Osteoblast (primary cell): ENCODE data around the gene TULP4. TPM values are rescaled to one million over a fixed set of nuclear protein-coding genes. Genes with fewer than 3 reads are reported as not detected.
A peak's percentile ranks its signal among the peaks of the same experiment; 100 is the strongest.

Experiments used
- DNase-seq: peaks from one replicate; pipeline ENCODE4 v3.0.0; 2011; ENCODE audit warnings: low spot score, mixed read lengths; ENCODE audit not compliant: insufficient read length; ENCODE audit errors: missing footprints
- H2AFZ ChIP-seq: 2 replicates; pipeline ENCODE4 v1.6.0; 2011; ENCODE audit warnings: mild to moderate bottlenecking, low read length
- H3K27ac ChIP-seq: 2 replicates; pipeline ENCODE4 v1.5.1; 2011; ENCODE audit warnings: mild to moderate bottlenecking, low read depth, low read length, moderate library complexity
- H3K27me3 ChIP-seq: 2 replicates; pipeline ENCODE4 v1.6.0; 2012; ENCODE audit warnings: mild to moderate bottlenecking, control low read depth, inconsistent platforms, low read length, moderate library complexity; ENCODE audit not compliant: insufficient read depth
- H3K36me3 ChIP-seq: 2 replicates; pipeline ENCODE4 v1.5.1; 2011; ENCODE audit warnings: mild to moderate bottlenecking, low read length, control low read depth, moderate library complexity; ENCODE audit not compliant: insufficient read depth
- H3K4me1 ChIP-seq: 2 replicates; pipeline ENCODE4 v1.5.1; 2011; ENCODE audit warnings: mild to moderate bottlenecking, low read length, control low read depth, moderate library complexity; ENCODE audit not compliant: insufficient read depth
- H3K4me2 ChIP-seq: 2 replicates; pipeline ENCODE4 v1.6.0; 2011; ENCODE audit warnings: mild to moderate bottlenecking, low read length; ENCODE audit not compliant: insufficient read depth
- H3K4me3 ChIP-seq: fragments of 200-600 bp; sonication (generic); 3 replicates; pipeline ENCODE4 v1.5.1; 2012; ENCODE audit warnings: mild to moderate bottlenecking, low read length, inconsistent platforms; ENCODE audit not compliant: insufficient read depth
- H3K79me2 ChIP-seq: 2 replicates; pipeline ENCODE4 v1.6.0; 2012; ENCODE audit warnings: mild to moderate bottlenecking, low read length, control low read depth, inconsistent platforms; ENCODE audit not compliant: insufficient read depth
- H3K9me3 ChIP-seq: 2 replicates; pipeline ENCODE4 v1.5.1; 2011; ENCODE audit warnings: low read depth, low read length, control low read depth
- H4K20me1 ChIP-seq: 2 replicates; pipeline ENCODE4 v1.6.0; 2012; ENCODE audit warnings: mild to moderate bottlenecking, low read length, control low read depth; ENCODE audit not compliant: insufficient read depth
- total RNA-seq: library from RNA; depleted of rRNA; stranded (reverse); fragments of >200 nt; gene quantifications from 2 replicates; pipeline ENCODE4 v1.2.3, GENCODE V29; 2012
- TF ChIP-seq, protein P1 (sequence below): IDR thresholded peaks from 2 replicates; pipeline ENCODE4 v1.5.1; 2011; ENCODE audit warnings: mild to moderate bottlenecking, low read depth, low read length, moderate library complexity; ENCODE audit errors: extremely low read depth

TULP4 gene
- total RNA-seq, 1 donor: 172 TPM

DNA sequence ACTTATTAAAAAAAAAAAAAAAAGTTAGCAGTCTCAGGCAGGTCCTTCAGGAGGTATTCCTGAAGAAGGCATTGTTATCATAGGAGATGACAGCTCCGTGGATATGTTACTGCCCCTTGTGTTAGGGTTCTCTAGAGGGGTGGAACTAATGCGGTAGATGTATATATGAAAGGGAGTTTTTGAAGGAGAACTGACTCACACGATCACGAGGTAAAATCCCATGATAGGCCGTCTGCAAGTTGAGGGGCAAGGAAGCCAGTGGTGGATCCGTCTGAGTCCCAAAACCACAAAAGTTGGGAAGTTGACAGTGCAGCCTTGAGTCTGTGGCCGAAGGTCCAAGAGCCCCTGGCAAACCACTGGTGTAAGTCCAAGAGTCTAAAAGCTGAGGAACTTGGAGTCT is 103.4 kb downstream of the TULP4 start:
- Histone ChIP-seq H3K9me3 (no peaks in the 10 kb centered on the region), H3K4me2 (no peak overlapping the region), H3K27ac (no peak overlapping the region), H3K4me1 (peaks cover 17% of the 10 kb centered on the region), H4K20me1 (no peaks in the 10 kb centered on the region), H3K4me3 (no peak overlapping the region), H3K27me3 (no peaks in the 10 kb centered on the region), H3K79me2 (peaks cover 13% of the 10 kb centered on the region), H3K36me3 (no peaks in the 10 kb centered on the region), H2AFZ (no peak overlapping the region)
- DNase-seq: no peak
- TF ChIP-seq, protein P1, sequence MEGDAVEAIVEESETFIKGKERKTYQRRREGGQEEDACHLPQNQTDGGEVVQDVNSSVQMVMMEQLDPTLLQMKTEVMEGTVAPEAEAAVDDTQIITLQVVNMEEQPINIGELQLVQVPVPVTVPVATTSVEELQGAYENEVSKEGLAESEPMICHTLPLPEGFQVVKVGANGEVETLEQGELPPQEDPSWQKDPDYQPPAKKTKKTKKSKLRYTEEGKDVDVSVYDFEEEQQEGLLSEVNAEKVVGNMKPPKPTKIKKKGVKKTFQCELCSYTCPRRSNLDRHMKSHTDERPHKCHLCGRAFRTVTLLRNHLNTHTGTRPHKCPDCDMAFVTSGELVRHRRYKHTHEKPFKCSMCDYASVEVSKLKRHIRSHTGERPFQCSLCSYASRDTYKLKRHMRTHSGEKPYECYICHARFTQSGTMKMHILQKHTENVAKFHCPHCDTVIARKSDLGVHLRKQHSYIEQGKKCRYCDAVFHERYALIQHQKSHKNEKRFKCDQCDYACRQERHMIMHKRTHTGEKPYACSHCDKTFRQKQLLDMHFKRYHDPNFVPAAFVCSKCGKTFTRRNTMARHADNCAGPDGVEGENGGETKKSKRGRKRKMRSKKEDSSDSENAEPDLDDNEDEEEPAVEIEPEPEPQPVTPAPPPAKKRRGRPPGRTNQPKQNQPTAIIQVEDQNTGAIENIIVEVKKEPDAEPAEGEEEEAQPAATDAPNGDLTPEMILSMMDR: no peak

DNA sequence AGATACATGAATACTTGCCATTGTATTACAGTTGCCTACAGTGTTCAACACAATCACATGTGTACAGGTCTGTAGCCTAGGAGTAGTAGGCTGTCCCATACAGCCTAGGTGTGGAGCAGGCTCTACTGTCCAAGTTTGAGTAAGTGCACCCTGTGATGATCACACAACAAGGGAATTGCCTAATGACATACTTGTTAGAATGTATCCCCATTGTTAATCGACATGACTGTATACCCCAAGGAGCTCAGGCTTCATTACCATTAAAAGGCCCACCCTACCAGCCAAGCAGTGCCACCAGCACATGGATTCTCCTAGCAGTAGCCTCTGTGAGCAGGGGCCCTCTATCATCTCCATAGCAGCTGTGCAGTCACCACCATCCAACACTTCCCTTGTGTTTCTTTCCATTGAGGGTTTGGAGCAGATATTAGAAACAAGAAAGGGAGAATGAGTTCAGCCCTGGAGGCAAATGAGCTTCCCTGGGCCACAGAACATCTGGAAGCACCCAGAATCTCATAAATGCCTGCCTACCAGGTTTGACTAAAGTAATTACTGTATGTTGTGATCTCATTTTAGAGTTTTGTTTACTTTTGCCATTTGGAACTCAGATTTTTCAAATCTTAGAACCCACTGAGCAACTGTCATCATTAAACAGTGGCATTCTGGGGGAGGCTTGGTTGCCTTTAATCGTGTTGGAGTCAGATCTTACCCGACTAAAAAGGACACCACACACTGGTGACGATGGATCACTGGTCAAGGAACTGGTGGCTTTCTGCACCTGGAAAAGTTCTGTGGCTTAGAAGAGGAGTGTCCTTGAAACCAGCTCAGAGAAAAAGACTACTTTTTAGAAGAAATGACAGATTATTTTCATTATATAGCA is 104.9 kb downstream of the TULP4 start:
- peaks cover 17% of the 10 kb centered on the region for H3K4me1 ChIP-seq
- peak overlapping the region; percentile 54 for H3K27ac ChIP-seq
- H3K4me3 ChIP-seq: no peak overlapping the region
- no peak overlapping the region for H2AFZ ChIP-seq
- no peak for DNase-seq
- H3K4me2 ChIP-seq: peak overlapping the region; percentile 37
- H3K27me3 ChIP-seq: no peaks in the 10 kb centered on the region
- TF ChIP-seq, protein P1: no peak
- H3K79me2 ChIP-seq: peaks cover 3% of the 10 kb centered on the region
- H4K20me1 ChIP-seq: no peaks in the 10 kb centered on the region
- H3K36me3 ChIP-seq: no peaks in the 10 kb centered on the region
- no peaks in the 10 kb centered on the region for H3K9me3 ChIP-seq

- Histone ChIP-seq H3K4me2 (peak overlapping the region; percentile 37), H3K79me2 (peaks cover 2% of the 10 kb centered on the region), H4K20me1 (no peaks in the 10 kb centered on the region), H3K36me3 (no peaks in the 10 kb centered on the region), H3K9me3 (no peaks in the 10 kb centered on the region), H2AFZ (no peak overlapping the region), H3K4me3 (no peak overlapping the region), H3K4me1 (peaks cover 17% of the 10 kb centered on the region), H3K27ac (peak overlapping the region; percentile 54), H3K27me3 (no peaks in the 10 kb centered on the region)
- TF ChIP-seq, protein P1: no peak
- DNase-seq: peak; percentile 93
Measured at GRCh38 chr6:158417760-158418098, 105.5 kb downstream of the TULP4 start.

DNA sequence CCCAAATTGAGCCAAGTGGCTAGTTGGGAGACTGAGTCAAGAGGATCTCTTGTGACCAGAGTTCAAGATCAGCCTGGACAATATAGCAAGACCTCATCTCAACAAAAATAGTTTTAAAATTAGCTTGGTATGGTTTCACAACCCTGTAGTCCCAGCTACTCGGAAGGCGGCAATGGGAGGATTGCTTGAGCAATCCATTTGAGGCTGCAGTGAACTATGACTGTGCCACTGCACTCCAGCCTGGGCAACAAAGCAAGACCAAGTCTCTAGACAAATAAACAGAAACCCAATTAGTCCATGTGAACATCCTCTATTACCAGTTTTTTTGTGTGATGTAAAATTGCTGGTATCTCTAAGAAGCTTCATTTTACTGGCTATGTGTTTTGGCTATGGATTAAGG is 106.2 kb downstream of the TULP4 start:
- H3K27me3 ChIP-seq: no peaks in the 10 kb centered on the region
- H3K9me3 ChIP-seq: no peaks in the 10 kb centered on the region
- no peaks in the 10 kb centered on the region for H4K20me1 ChIP-seq
- no peak for DNase-seq
- no peak overlapping the region for H3K27ac ChIP-seq
- TF ChIP-seq, protein P1: no peak
- H3K4me1 ChIP-seq: peaks cover 17% of the 10 kb centered on the region
- no peaks in the 10 kb centered on the region for H3K36me3 ChIP-seq
- H3K4me3 ChIP-seq: no peak overlapping the region
- no peak overlapping the region for H3K4me2 ChIP-seq
- H3K79me2 ChIP-seq: no peaks in the 10 kb centered on the region
- H2AFZ ChIP-seq: no peak overlapping the region
